ENCODE results near the gene BHLHA15.
A peak's percentile ranks its signal among the peaks of the same experiment; 100 is the strongest.

The BHLHA15 gene

GRCh38 chr7:98189559-98189958, 21.7 kb upstream of the BHLHA15 start:
- no peak for DNase-seq

- DNase-seq: no peak
Observed at GRCh38 chr7:98191668-98192431, 19.4 kb upstream of the BHLHA15 start.

GRCh38 chr7:98192781-98193457, 18.3 kb upstream of the BHLHA15 start:
- DNase-seq: no peak

DNA sequence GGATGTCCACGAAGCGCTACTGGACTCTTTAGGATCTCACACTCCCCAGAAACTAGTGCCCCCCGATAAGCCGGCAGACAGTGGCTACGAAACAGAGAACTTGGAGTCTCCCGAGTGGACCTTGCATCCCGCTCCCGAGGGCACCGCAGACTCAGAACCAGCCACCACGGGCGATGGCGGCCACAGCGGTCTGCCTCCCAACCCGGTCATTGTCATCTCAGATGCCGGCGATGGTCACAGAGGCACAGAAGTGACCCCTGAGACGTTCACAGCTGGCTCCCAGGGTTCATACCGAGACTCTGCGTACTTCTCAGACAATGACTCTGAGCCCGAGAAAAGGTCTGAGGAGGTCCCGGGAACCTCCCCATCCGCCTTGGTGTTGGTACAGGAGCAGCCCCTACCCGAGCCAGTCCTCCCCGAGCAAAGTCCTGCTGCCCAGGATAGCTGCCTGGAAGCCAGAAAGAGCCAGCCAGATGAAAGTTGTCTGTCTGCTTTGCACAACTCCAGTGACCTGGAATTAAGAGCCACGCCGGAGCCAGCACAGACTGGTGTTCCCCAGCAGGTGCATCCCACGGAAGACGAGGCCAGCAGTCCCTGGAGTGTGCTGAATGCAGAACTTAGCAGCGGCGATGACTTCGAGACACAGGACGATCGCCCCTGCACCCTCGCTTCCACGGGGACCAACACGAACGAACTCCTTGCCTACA, 17.6 kb upstream of the BHLHA15 start:
- no peak for DNase-seq

DNA sequence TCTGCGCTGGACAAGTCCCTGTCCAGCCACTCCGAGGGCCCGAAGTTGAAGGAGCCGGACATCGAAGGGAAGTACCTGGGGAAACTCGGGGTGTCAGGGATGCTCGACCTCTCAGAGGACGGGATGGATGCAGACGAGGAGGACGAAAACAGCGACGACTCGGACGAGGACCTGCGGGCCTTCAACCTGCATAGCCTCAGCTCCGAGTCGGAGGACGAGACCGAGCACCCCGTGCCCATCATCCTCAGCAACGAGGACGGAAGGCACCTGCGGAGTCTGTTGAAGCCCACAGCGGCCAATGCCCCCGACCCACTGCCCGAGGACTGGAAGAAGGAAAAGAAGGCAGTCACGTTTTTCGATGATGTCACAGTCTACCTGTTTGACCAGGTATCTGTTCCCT, 17.1 kb upstream of the BHLHA15 start:
- no peak for DNase-seq

- DNase-seq: no peak
Observed at GRCh38 chr7:98194672-98195457, 16.4 kb upstream of the BHLHA15 start.

DNA sequence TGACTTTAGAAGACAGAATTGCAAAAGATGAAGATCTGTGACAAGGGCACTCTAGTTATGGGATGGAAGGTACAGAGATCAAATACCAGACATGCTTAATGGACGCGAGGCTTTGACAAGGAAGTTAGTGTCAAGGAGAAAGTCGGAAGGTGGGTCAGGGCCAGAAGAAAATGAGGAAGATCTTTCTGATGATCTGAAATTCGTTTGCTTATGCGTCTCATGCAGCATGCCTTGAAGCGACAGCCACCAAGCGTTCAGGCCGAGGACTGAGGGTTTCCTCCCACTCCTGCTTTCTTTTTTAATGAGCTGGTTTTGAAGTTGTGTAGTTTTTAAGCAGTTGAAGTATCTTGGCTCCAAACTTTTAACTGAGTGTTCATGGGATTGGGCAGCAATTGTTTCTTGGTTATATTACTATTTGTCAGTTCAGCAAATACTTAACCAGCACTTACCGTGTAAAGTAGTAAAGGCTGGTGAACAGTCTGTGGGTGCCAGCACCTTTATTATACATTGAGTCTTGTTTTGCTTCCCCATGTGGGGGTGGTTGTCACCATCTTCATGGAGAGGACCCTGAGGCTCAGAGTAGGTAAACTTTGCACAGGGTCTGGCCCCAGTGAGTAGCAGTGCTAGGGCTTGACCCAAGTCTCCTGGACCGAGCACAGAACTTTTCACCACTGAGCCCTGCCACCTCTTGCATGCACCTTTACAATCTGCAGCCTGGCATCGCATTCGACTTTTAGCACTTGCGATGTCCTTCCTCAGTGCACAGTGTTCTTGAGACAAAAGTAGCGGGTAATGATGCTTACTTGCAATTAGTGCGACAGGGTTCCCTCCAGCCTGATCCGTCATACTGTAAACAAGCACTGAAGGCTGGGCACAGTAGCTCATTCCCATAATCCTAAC, 14.3 kb upstream of the BHLHA15 start:
- DNase-seq: no peak

- no peak for DNase-seq
Observed at GRCh38 chr7:98199131-98199530, 12.1 kb upstream of the BHLHA15 start.

DNA sequence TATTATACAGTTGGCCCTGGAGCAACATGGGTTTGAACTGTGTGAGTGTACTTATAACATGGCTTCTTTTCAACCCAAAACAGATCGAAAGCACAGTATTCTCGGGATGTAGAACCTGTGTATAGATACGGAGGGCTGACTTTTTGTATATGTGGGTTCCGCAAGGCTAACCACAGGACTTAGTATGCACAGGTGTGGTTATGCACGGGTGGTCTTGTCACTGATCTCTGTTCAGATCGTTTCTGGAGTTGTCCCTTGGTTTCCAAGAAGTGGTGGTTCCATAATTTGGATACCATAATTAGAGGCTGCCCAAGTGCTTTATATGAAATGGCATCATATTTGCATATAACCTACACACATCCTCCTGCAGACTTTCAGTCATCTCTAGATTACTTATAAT, 10.9 kb upstream of the BHLHA15 start:
- DNase-seq: no peak

- DNase-seq: peak; percentile 78
Observed at GRCh38 chr7:98202367-98203195, 8.7 kb upstream of the BHLHA15 start.

DNA sequence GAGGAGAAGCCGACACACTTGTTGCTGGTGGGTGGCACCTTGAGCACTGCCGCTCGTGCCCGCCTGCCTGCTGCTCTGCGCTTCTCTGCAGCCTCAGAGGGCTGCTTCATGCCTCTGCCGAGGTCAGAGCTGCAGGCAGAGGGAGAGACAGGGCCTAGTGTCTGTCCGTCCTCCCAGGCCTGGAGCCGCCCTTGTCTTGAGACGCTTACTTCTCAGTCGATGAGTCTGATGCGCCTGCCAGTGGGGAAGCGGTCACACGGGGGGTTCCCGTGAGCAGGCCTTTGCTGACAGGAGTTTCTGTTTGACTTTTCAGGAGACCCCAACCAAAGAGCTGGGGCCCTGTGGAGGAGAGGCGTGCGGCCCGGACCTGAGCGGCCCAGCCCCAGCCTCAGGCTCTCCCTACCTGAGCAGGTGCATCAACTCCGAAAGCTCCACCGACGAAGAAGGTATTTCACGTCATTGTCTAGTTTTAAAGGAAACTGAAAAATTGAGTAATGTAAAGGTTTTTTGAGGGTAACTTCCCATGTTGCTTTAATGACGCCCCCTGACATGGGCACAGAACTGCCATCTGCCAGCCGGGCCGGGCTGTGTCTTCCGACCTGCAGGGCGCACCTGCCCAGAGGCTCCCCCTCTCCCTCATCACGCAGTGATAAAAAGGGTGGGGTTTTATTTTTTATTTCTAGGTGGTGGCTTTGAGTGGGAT, 7.8 kb upstream of the BHLHA15 start:
- no peak for DNase-seq

GRCh38 chr7:98203964-98204605, 7.2 kb upstream of the BHLHA15 start:
- no peak for DNase-seq

DNA sequence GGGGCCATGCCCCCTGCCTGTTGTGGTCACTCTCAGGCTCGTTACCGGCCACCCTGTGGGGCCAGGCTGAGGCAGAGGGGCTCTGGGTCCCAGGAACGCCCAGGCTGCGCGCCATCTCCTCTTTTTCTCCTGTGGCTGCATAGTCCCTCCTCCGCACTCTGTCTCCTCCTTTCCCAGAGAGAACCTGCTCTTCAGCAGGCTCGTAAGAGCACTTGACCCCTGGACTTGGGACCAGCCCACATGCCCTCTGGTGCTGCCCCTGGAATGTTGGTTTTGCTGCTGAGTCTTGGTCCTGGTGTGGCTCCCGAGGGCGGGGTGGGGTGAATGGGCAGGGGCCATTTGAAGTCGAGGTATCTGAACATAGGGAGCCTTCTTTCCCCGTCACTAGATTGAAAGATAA, 6.6 kb upstream of the BHLHA15 start:
- DNase-seq: no peak

- no peak for DNase-seq
Observed at GRCh38 chr7:98205162-98205845, 5.9 kb upstream of the BHLHA15 start.

GRCh38 chr7:98206451-98207330, 4.5 kb upstream of the BHLHA15 start:
- no peak for DNase-seq

DNA sequence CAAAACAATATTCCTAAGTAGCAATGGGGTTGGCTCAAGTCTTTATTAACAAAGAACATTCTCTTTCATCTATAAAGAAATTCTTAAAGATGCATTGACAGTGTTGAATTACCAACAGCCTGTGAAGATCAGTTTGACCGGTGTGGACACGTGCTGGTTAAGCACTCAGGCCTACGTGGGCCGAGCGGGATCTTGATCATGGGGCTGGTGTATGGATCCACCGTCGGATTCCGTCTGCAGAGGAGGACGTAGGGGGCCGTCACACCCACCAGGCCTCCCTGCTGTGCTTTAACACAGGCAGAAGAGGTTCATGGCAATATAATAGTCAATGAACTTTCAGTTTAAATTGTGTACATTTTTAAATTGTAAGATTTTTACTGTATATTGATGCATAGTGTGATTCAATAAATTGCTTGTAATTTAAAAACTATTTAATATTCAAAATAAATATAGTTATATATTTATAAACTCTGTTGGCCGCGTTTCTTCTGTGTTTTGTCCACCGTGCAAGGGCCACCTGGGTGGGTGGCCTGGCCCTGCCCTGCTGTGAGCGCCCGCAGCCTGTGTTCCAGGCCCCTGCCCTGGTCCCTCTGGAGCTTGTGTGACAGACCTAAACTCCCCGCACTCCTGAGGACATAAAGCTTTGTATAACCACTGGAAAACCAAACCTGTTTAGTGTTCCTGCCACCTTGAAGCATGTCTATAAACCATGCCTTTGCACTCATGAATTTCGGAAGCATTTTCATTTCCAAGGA, 1.9 kb upstream of the BHLHA15 start:
- peak; percentile 53 for DNase-seq

DNA sequence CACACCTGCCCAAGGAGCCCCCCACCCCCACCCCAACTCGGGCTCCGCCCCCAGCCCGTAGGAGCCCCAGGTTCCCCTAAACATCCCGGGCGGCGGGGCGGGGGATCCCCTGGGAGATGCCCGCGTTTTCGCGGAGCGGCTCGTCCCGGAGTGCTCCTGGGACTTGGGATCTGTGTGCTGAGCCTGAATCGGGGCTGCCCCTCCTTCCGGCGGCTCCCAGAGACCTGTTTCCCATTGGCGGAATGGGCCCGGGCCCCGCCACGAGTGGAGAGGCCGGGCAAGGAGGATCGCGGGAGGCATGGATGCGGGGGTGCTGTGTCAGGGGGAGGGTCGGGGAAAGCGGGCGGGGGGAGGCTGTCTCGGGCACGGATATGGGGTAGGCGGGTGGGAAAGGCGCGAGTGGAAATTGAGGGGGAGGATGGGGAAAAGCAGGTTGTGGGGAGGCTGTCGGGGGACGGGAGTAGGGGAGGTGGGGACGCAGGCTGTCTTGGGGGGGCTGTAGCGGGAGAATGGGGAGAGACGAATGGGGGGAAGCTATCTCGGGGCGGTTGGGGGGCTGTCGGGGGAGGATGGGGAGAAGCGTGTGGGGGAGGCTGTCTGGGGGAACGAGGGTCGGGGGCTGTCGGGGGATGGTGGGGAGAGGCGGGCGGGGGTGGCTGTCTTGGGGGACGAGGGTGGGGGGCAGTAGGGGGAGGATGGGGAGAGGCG, 572 bp upstream of the BHLHA15 start:
- peak; percentile 55 for DNase-seq

Measured in activated effector memory CD4-positive, alpha-beta T cell treated with anti-CD3 and anti-CD28 coated beads, Interleukin-2, amount 50 U/mL, for 16 hours (primary cell).